ENCODE data around the gene RAB17. TPM values are rescaled to one million over a fixed set of nuclear protein-coding genes. Genes with fewer than 3 reads are reported as not detected.

RAB17 gene
- total RNA-seq, 3 donors from 2014 or later (not counting 1 experiment from before 2014, with no cell fraction given), result not detected

- DNase-seq (no peak), ATAC-seq (no peak)
- H3K9me3 Mint-ChIP-seq, result no peaks in the 10 kb centered on the region
- 65% methylated on average over 12 of the region's 12 CpGs for WGBS (ENCODE audit: insufficient coverage)
- no peaks in the 10 kb centered on the region for H3K36me3 ChIP-seq (ENCODE audit: control insufficient read depth, insufficient read depth, low read length)
- H3K4me1 Mint-ChIP-seq, result peaks cover 7 to 29% of the 10 kb centered on the region in 2 donors
- H3K27ac ChIP-seq (ENCODE audit: low read length), result no peak overlapping the region
- peak overlapping the region; percentile 7 for H3K4me3 Mint-ChIP-seq
- intact Hi-C loops (cut with micrococcal nuclease), result no loop called here
- H3K27ac Mint-ChIP-seq, result no peak overlapping the region
- peaks cover 30 to 36% of the 10 kb centered on the region in 2 donors for H3K27me3 Mint-ChIP-seq (ENCODE audit: low read depth in 2 of 2)
- H3K4me1 ChIP-seq (ENCODE audit: control insufficient read depth, insufficient read depth, low read length), result peaks cover 17% of the 10 kb centered on the region
- no peak overlapping the region for H3K4me3 ChIP-seq (ENCODE audit: low read length)
- TF ChIP-seq, protein P1, sequence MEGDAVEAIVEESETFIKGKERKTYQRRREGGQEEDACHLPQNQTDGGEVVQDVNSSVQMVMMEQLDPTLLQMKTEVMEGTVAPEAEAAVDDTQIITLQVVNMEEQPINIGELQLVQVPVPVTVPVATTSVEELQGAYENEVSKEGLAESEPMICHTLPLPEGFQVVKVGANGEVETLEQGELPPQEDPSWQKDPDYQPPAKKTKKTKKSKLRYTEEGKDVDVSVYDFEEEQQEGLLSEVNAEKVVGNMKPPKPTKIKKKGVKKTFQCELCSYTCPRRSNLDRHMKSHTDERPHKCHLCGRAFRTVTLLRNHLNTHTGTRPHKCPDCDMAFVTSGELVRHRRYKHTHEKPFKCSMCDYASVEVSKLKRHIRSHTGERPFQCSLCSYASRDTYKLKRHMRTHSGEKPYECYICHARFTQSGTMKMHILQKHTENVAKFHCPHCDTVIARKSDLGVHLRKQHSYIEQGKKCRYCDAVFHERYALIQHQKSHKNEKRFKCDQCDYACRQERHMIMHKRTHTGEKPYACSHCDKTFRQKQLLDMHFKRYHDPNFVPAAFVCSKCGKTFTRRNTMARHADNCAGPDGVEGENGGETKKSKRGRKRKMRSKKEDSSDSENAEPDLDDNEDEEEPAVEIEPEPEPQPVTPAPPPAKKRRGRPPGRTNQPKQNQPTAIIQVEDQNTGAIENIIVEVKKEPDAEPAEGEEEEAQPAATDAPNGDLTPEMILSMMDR (IDR thresholded peaks at IDR 0.05), result no peak
- no peaks in the 10 kb centered on the region for H3K36me3 Mint-ChIP-seq
- no peaks in the 10 kb centered on the region for H3K9me3 ChIP-seq (ENCODE audit: control insufficient read depth, insufficient read depth, low read length)
- peaks cover 11% of the 10 kb centered on the region for H3K27me3 ChIP-seq (ENCODE audit: control insufficient read depth, insufficient read depth, low read length)
Observed at GRCh38 chr2:237630216-237631000, 39.9 kb upstream of the RAB17 start.

DNA sequence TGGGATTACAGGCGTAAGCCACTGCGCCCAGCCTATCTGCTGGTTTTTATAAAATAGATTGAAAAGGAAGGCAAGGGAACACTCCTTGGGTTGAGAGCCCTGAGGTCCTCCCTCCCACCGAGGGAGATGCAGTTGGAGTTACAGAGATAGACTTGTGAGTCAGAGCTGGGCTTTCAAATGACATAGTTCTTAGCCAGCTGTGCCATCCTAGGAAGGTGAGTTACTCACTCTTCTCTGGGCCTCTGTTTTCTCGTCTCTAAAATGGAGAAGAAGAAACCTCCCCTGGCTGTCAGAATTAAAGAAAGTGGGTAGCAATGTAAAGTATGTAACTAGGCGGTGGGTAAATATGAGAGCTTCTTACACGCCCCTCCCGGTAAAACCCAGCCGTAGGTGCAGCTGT lies 39.2 kb upstream of the RAB17 start:
- intact Hi-C loops (cut with micrococcal nuclease), result no loop called here

GRCh38 chr2:237629188-237629534 lies 38.6 kb upstream of the RAB17 start:
- H3K27me3 ChIP-seq (ENCODE audit: control insufficient read depth, insufficient read depth, low read length), result peaks cover 11% of the 10 kb centered on the region
- H3K4me1 ChIP-seq (ENCODE audit: control insufficient read depth, insufficient read depth, low read length), result peaks cover 24% of the 10 kb centered on the region
- Mint-ChIP-seq H3K27ac (no peak overlapping the region), H3K27me3 (ENCODE audit: low read depth in 2 of 2) (peaks cover 30 to 47% of the 10 kb centered on the region in 2 donors), H3K36me3 (no peaks in the 10 kb centered on the region), H3K4me1 (peaks cover 7 to 34% of the 10 kb centered on the region in 2 donors), H3K9me3 (no peaks in the 10 kb centered on the region), H3K4me3 (peak overlapping the region; percentile 83)
- no peaks in the 10 kb centered on the region for H3K9me3 ChIP-seq (ENCODE audit: control insufficient read depth, insufficient read depth, low read length)
- TF ChIP-seq, protein P1 (IDR thresholded peaks at IDR 0.05), result no peak
- 100% methylated on average over 1 of the region's 1 CpG for WGBS (ENCODE audit: insufficient coverage)
- H3K27ac ChIP-seq (ENCODE audit: low read length), result no peak overlapping the region
- no peaks in the 10 kb centered on the region for H3K36me3 ChIP-seq (ENCODE audit: control insufficient read depth, insufficient read depth, low read length)
- no peak for DNase-seq
- no peak overlapping the region for H3K4me3 ChIP-seq (ENCODE audit: low read length)
- intact Hi-C loops (cut with micrococcal nuclease), result no loop called here
- no peak for ATAC-seq

More for the DNA sequence above, 39.2 kb upstream of the RAB17 start:
- Histone ChIP-seq H3K9me3 (ENCODE audit: control insufficient read depth, insufficient read depth, low read length) (no peaks in the 10 kb centered on the region), H3K4me1 (ENCODE audit: control insufficient read depth, insufficient read depth, low read length) (peaks cover 22% of the 10 kb centered on the region), H3K4me3 (ENCODE audit: low read length) (no peak overlapping the region), H3K27ac (ENCODE audit: low read length) (no peak overlapping the region), H3K36me3 (ENCODE audit: control insufficient read depth, insufficient read depth, low read length) (no peaks in the 10 kb centered on the region), H3K27me3 (ENCODE audit: control insufficient read depth, insufficient read depth, low read length) (peaks cover 11% of the 10 kb centered on the region)
- Mint-ChIP-seq H3K27me3 (ENCODE audit: low read depth in 2 of 2) (peaks cover 30 to 42% of the 10 kb centered on the region in 2 donors), H3K27ac (no peak overlapping the region), H3K4me3 (peak overlapping the region; percentile 7), H3K36me3 (no peaks in the 10 kb centered on the region), H3K9me3 (no peaks in the 10 kb centered on the region), H3K4me1 (peaks cover 7 to 34% of the 10 kb centered on the region in 2 donors)
- TF ChIP-seq, protein P1 (IDR thresholded peaks at IDR 0.05), result no peak
- WGBS (ENCODE audit: insufficient coverage), result 73% methylated on average over 8 of the region's 8 CpGs
- no peak for DNase-seq
- no peak for ATAC-seq

Data from natural killer cell (primary cell).